Activated naive CD8-positive, alpha-beta T cell treated with anti-CD3 and anti-CD28 coated beads, Interleukin-2, amount 10 ng/mL, durations not matched to agents 7 days and 5 days (primary cell): ENCODE data around the gene GAN. TPM values are rescaled to one million over a fixed set of nuclear protein-coding genes. Genes with fewer than 3 reads are reported as not detected.

Experiments used
- ATAC-seq: fragments of 150-1000 bp; cut with Tn5 transposase; one replicate; pipeline ENCODE4 v1.10.0; 2021; ENCODE audit warnings: low read depth, moderate library complexity
- POLR2A ChIA-PET: fragments of 350-600 bp; sonication (Branson Sonifier 250); formaldehyde crosslinking; loops from one replicate; lab custom pipeline; 2021; ENCODE audit warnings: antibody characterized with exemption; lab: Charles Lee
- DNase-seq: peaks from one replicate; pipeline ENCODE4 v3.0.0; 2021
- H3K27ac Mint-ChIP-seq: one replicate; pipeline ENCODE4 v1.8.0; 2022; ENCODE audit warnings: mild to moderate bottlenecking, mixed read lengths
- H3K27me3 Mint-ChIP-seq: one replicate; pipeline ENCODE4 v1.8.0; 2022; ENCODE audit warnings: mild to moderate bottlenecking, moderate library complexity, mixed read lengths
- H3K36me3 Mint-ChIP-seq: one replicate; pipeline ENCODE4 v1.8.0; 2021; ENCODE audit warnings: mild to moderate bottlenecking, mixed read lengths
- H3K4me1 Mint-ChIP-seq: one replicate; pipeline ENCODE4 v1.8.0; 2021; ENCODE audit warnings: mixed read lengths
- H3K4me3 Mint-ChIP-seq: one replicate; pipeline ENCODE4 v1.8.0; 2022; ENCODE audit warnings: mild to moderate bottlenecking, moderate library complexity, mixed read lengths
- H3K9me3 Mint-ChIP-seq: one replicate; pipeline ENCODE4 v1.8.0; 2021; ENCODE audit warnings: mixed read lengths
- total RNA-seq, 2 experiments: library from RNA; stranded (reverse); gene quantifications; one replicate each; pipeline ENCODE4 v1.2.3, GENCODE V29; 2021

Gene GAN
- total RNA-seq, 2 experiments from 2014 or later = 9.0 to 9.3 TPM

DNA sequence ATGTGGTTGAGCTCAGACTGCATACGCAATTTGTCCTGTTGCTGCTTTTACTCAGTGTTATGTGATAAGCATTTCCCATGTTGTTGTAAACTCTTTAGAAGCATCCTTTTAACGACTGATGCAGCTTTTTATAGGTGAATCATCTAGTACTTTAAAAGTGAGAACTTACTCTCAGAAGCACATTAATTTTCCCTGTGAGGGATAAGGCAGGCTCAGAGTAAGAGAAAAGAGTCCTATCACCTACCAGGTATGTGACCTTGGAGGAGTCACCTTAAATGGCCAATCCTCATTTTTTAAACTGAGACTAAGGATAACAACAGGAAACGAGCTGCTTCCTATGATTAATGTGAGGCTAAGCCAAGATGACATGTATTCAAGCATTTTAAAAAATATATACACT is 34.4 kb upstream of the GAN start:
- Mint-ChIP-seq H3K27me3 (peaks cover 2% of the 10 kb centered on the region), H3K4me3 (no peak overlapping the region), H3K4me1 (no peaks in the 10 kb centered on the region), H3K27ac (no peak overlapping the region), H3K36me3 (no peaks in the 10 kb centered on the region), H3K9me3 (no peaks in the 10 kb centered on the region)
- ATAC-seq (no peak), DNase-seq (no peak)
- POLR2A ChIA-PET = no interaction called here

DNA sequence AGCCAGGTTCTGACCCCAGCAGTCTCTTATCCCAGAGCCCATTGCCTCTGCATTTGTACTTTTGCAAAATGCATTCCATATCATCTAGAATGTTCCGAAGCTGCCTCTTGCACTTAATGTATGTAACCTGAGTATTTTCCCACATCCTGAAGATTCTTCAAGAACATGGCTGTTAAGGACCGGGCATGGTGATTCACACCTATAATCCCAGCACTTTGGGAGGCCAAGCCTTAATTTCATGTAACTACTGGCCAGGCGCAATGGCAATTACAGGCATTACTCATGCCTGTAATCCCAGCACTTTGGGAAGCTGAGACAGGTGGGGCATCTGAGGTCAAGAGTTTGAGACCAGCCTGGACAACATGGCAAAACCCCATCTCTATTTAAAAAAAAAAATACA is 31.7 kb upstream of the GAN start:
- no peak for ATAC-seq
- no peak overlapping the region for H3K27ac Mint-ChIP-seq
- POLR2A ChIA-PET = no interaction called here
- peaks cover 12% of the 10 kb centered on the region for H3K27me3 Mint-ChIP-seq
- no peaks in the 10 kb centered on the region for H3K36me3 Mint-ChIP-seq
- DNase-seq = no peak
- H3K4me1 Mint-ChIP-seq = no peaks in the 10 kb centered on the region
- H3K4me3 Mint-ChIP-seq = no peak overlapping the region
- H3K9me3 Mint-ChIP-seq = no peaks in the 10 kb centered on the region

DNA sequence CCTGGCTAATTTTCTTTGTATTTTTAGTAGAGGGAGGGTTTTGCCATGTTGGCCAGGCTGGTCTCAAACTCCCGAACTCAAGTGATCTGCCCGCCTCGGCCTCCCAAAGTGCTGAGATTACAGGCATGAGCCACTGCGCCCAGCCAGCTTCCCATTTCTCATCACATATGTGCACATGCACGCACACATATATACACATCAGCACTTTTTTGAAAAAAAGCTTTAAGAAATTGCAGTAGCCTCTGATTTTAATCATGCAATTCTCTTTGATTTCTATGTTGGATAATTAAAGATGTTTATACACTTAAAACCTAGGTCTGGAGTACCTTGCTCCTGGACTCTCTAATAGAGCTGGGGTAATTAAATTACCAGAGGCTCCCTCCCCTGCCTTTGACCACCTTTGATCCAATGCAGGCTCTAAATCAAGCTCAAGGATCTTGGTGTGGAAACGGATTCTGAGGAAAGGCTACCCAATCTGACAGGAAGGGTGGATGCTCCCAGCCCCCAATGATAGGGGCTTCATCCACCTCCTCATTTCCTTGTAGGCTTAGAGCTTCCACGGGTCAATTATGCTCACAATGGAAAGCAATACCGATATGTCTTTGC is 29.7 kb upstream of the GAN start:
- ATAC-seq (no peak), DNase-seq (no peak)
- H3K36me3 Mint-ChIP-seq = no peaks in the 10 kb centered on the region
- no peaks in the 10 kb centered on the region for H3K9me3 Mint-ChIP-seq
- POLR2A ChIA-PET = no interaction called here
- H3K27ac Mint-ChIP-seq = no peak overlapping the region
- no peaks in the 10 kb centered on the region for H3K4me1 Mint-ChIP-seq
- H3K4me3 Mint-ChIP-seq = no peak overlapping the region
- H3K27me3 Mint-ChIP-seq = peaks cover 12% of the 10 kb centered on the region

DNA sequence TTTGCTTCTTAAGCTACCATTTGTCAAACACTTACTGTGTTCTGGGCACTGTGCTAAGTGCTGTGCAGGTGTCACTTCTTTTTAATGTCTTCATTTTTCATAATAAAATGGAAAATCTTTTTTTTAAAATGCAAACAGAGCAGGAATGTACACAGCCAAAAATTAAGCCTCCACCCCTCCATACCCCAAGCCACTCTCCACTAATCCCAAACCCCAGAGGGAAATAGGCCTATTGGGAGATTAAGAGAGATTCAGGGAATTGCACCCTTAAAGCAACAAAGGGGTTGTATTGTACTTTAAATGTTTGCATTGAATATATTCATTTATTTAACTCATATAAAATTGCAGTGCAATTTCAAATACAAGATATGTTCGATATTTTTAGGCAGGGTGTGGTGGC is 28.6 kb upstream of the GAN start:
- POLR2A ChIA-PET = no interaction called here
- no peaks in the 10 kb centered on the region for H3K4me1 Mint-ChIP-seq

DNA sequence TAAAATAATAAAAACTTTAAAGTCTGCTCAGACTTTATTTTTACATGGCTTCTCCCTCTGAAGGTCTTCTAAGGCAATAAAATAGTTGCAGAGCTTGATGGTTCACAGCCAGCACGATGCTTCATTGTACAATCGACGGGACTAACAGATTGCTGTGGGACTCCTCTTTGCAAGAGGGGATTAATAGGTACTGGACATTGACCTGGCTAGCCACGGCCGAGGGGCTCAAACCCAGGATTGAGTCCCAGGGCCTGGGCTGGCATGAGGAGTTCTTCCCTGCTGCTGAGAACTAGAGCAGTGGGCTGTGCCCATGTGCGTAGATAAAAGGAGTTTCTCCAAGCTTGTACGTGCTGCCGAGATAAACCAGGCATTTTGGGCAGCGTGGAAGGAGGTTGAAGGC is 23.6 kb upstream of the GAN start:
- H3K27me3 Mint-ChIP-seq = peaks cover 16% of the 10 kb centered on the region
- H3K36me3 Mint-ChIP-seq = no peaks in the 10 kb centered on the region
- no peak overlapping the region for H3K4me3 Mint-ChIP-seq
- no peaks in the 10 kb centered on the region for H3K9me3 Mint-ChIP-seq
- POLR2A ChIA-PET = no interaction called here
- H3K27ac Mint-ChIP-seq = no peak overlapping the region
- ATAC-seq = no peak
- no peaks in the 10 kb centered on the region for H3K4me1 Mint-ChIP-seq
- DNase-seq = no peak

More for the DNA sequence above, 28.6 kb upstream of the GAN start:
- ATAC-seq (no peak), DNase-seq (no peak)
- H3K27me3 Mint-ChIP-seq = peaks cover 13% of the 10 kb centered on the region
- no peaks in the 10 kb centered on the region for H3K9me3 Mint-ChIP-seq
- no peak overlapping the region for H3K4me3 Mint-ChIP-seq
- H3K27ac Mint-ChIP-seq = no peak overlapping the region
- no peaks in the 10 kb centered on the region for H3K36me3 Mint-ChIP-seq

DNA sequence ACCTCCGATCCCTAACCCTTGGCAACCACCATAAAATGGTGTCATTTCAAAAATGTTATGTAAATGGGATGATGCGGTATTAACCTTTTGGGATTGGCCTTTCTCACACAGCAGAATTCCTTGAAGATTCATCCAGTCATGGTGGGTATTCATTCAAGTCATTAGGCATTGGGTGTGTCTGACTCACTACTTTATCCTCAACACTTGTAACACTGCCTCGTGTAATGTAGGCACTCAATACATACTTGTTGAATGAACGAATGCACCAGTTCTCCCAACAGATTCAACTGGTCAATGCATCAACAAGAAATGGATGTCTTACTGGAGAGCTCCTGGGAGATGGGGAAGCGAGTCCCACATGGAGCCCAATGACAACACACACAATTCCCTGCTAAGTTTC is 21.8 kb upstream of the GAN start:
- Mint-ChIP-seq H3K27ac (no peak overlapping the region), H3K9me3 (no peaks in the 10 kb centered on the region), H3K4me3 (no peak overlapping the region), H3K27me3 (peaks cover 14% of the 10 kb centered on the region), H3K36me3 (no peaks in the 10 kb centered on the region), H3K4me1 (no peaks in the 10 kb centered on the region)
- ATAC-seq (no peak), DNase-seq (no peak)
- POLR2A ChIA-PET = no interaction called here

DNA sequence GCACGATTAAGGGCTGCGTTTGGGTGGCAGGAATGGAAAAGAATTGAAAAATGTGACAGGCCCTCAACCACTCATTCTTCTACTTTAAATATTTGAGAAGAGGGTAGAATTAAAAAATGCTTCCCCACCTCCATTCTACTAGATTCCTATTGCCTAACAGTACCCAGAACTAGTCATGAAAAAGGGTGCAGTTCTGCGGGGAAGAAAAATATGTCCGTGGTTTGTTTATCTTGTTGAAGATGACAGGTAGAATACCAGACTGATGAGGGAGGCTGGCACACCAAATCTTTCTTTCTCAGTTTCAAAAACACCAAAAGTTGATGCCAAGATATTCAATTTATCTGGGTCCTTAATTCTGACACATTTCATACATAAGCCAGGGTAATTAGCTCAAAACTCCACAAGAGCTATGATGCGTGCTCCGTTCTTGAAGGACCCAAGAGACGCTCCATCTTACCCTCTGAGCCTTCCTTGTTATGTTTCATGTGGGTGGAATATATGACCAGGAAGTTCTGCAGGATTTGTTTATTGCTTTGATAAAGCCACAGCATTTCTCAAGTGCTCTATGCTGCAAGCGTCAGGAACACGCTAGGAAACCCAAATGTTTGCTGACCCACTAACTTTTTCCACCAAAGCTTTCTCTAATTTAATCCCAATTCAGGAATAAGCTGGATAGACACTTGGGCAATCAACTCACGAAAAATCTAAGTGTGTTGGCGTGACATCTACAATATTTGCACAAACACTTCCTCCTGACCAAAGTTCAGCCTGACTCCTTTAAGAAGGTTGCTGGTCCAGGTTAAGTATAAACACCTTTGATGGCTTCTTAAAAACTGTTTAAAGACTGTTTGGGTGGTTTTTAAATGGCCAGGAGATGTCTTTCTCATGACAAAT is 20.6 kb upstream of the GAN start:
- DNase-seq = no peak
- Mint-ChIP-seq H3K27ac (no peak overlapping the region), H3K27me3 (peaks cover 21% of the 10 kb centered on the region), H3K4me1 (no peaks in the 10 kb centered on the region), H3K36me3 (no peaks in the 10 kb centered on the region), H3K9me3 (no peaks in the 10 kb centered on the region), H3K4me3 (no peak overlapping the region)
- POLR2A ChIA-PET = no interaction called here
- ATAC-seq = no peak

DNA sequence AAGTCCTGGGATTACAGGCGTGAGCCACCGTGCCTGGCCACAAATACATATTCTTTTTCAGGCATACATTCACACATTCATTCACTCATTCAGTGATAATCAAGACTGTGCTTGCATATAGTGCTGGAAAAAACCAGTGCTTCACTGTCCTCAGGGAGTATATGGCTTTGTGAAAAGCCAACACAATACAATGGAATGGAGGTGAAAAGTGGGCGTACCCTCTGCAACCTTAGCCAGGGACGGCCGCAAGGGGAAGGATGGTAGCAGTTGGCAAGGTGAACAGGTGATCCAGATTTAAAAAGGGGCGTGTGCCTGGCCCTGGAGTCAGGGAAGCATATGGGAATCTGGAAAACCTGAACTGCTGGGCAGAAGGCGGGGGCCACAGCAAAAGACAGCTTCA is 18.1 kb upstream of the GAN start:
- no peak for DNase-seq
- POLR2A ChIA-PET = no interaction called here
- peaks cover 21% of the 10 kb centered on the region for H3K27me3 Mint-ChIP-seq

DNA sequence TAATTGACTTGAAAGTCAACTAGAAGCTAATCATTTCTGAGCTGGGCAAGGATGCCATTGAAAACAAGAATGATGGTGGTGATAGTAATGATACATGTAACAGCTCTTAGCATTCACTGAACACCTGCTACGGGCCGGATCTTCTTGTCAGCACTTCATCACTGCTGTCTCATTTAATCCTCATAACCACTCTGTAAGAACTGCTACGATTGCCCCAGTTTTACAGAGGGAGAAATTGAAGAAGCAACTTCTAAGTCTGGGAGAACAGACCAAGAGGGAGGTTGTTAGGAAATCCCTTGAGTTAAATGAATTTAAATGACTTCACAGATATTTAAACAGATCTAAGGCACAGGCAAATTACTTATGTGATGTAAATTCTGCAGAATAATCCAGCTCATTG is 7.0 kb upstream of the GAN start:
- H3K27ac Mint-ChIP-seq = no peak overlapping the region
- no peak for DNase-seq
- peaks cover 5% of the 10 kb centered on the region for H3K4me1 Mint-ChIP-seq
- POLR2A ChIA-PET = no interaction called here
- no peaks in the 10 kb centered on the region for H3K27me3 Mint-ChIP-seq
- H3K4me3 Mint-ChIP-seq = no peak overlapping the region
- ATAC-seq = no peak
- H3K36me3 Mint-ChIP-seq = peaks cover 5% of the 10 kb centered on the region
- no peaks in the 10 kb centered on the region for H3K9me3 Mint-ChIP-seq

More for the DNA sequence above, 18.1 kb upstream of the GAN start:
- no peaks in the 10 kb centered on the region for H3K4me1 Mint-ChIP-seq
- no peak overlapping the region for H3K27ac Mint-ChIP-seq
- ATAC-seq = no peak
- no peaks in the 10 kb centered on the region for H3K9me3 Mint-ChIP-seq
- H3K4me3 Mint-ChIP-seq = no peak overlapping the region
- H3K36me3 Mint-ChIP-seq = no peaks in the 10 kb centered on the region

DNA sequence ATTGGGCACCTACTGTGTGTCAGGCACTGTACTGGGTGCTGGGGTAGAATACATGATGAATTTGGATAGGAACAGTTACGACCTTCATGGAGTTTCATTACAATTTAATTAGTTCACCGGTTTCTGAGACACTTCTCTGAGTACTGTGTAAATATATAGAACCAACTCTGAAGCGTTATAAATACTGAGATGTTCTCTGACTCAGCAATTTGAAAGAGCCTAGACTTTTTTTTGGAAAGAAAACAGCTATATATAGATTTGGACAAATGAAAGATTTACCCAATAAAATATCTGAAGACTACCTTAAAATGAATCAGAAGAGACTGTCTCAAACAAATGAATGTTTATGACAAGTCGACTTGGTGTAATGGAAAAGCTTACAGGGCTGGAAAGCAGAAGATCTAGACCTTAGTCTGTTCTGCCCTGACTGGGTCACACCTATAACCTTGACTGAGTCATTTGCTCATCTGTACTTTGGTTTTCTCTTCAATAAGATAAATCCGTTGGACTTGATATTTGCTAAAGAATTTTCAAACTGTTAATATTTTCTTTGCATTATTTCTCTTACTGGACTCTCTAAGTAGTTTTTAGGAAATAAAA is 4.6 kb upstream of the GAN start:
- Mint-ChIP-seq H3K9me3 (no peaks in the 10 kb centered on the region), H3K4me3 (no peak overlapping the region), H3K36me3 (peaks cover 5% of the 10 kb centered on the region), H3K27ac (no peak overlapping the region), H3K4me1 (peaks cover 18% of the 10 kb centered on the region), H3K27me3 (no peaks in the 10 kb centered on the region)
- no peak for DNase-seq
- no peak for ATAC-seq
- POLR2A ChIA-PET = no interaction called here

DNA sequence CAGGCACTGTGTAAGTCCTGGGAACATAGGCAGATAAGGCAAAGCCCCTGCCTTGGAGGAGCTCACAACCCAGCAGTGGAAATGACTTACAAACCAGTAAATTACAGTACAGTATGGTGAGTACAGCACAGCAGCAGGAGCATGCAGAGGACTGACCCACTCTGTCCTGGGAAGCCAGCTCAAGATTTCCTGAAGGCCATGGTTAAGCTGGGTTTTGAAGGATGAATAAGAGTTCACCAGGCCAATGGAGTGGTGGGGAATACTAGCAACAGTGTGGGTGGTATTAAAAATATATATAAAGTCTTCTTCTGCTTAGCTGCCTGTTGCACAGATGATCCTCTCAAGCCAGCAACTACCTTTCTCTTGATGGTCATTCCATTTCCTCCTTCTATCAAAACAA is 3.0 kb upstream of the GAN start:
- Mint-ChIP-seq H3K36me3 (peaks cover 7% of the 10 kb centered on the region), H3K4me3 (no peak overlapping the region), H3K27ac (no peak overlapping the region), H3K9me3 (no peaks in the 10 kb centered on the region), H3K4me1 (peaks cover 25% of the 10 kb centered on the region), H3K27me3 (no peaks in the 10 kb centered on the region)
- POLR2A ChIA-PET = no interaction called here
- ATAC-seq (no peak), DNase-seq (no peak)

DNA sequence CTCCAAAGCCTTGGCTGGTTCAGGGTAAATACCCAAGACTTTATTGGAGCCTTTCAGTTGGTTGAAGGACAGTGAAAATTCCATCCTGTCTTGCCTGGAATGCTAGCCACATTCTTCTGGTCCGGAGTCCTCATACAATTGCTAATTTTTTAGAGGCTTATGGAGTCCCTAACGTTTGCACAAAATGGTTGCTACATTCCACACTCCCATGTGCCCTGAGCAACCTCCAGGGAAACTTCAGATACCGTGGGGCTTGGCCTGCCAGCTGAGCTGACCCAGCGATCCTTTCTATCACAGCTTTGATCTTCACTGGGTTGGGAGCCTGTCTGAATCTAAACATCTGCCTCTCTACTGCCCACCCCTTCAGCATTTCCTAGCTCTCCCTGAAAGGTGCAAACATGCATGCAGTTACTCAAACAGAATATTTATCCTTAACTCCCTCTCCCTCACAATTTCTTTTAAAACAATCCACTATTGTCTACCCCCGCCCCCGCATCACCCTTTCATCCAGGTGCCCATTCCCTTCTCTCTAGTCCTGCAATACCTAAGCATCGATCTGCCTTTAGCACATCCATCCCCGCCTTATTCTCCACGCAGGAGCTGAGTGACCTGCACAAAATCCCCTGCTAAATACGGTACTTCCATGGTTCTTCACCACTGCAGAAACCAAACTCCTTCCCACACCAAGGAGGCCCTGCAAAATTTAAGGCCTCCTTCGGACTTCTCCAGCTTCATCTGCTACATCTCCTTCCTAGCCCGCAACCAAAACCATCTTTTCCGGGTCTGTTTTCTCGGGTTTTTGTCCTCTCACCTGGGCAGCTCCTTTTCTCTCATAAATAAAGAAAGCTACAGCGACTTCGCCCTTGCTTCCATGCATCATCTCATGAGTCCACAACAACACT is 810 bp upstream of the GAN start:
- Mint-ChIP-seq H3K27me3 (no peaks in the 10 kb centered on the region), H3K27ac (peak overlapping the region; percentile 86), H3K4me1 (peaks cover 30% of the 10 kb centered on the region), H3K9me3 (no peaks in the 10 kb centered on the region), H3K36me3 (peaks cover 7% of the 10 kb centered on the region), H3K4me3 (peak overlapping the region; percentile 93)
- POLR2A ChIA-PET = interaction anchor here (0.6 to 2.2 kb wide), 10 partner anchors 11 to 856 kb away, joined by 3 to 11 read pairs (median 4); partner anchors contain the start of genes ATMIN, C16orf46, CENPN and CMC2
- no peak for DNase-seq
- no peak for ATAC-seq
